Large intestine (tissue), 3 donors: ENCODE results near the gene PLVAP. TPM values are rescaled to one million over a fixed set of nuclear protein-coding genes. Genes with fewer than 3 reads are reported as not detected.
A peak's percentile ranks its signal among the peaks of the same experiment; 100 is the strongest.

ENCODE experiments used
- DNase-seq, 2 donors: peaks; one replicate each; pipeline versions ENCODE4 v3.0.0 to v3.0.0-alpha.2; 2013
- H3K27ac ChIP-seq: one replicate; pipeline ENCODE4 v1.5.1; 2013; ENCODE audit warnings: low read length
- H3K27me3 ChIP-seq: 2 replicates; pipeline ENCODE4 v1.6.1; 2013; ENCODE audit warnings: low read length; ENCODE audit not compliant: control insufficient read depth, insufficient read depth
- H3K36me3 ChIP-seq: 2 replicates; pipeline ENCODE4 v1.6.1; 2013; ENCODE audit warnings: low read length; ENCODE audit not compliant: control insufficient read depth, insufficient read depth
- H3K4me1 ChIP-seq: one replicate; pipeline ENCODE4 v1.6.1; 2013; ENCODE audit warnings: low read length; ENCODE audit not compliant: control insufficient read depth, insufficient read depth
- H3K4me3 ChIP-seq: one replicate; pipeline ENCODE4 v1.5.1; 2013; ENCODE audit warnings: low read length
- H3K9me3 ChIP-seq: one replicate; pipeline ENCODE4 v1.6.1; 2013; ENCODE audit warnings: mild to moderate bottlenecking, low read depth, low read length, moderate library complexity; ENCODE audit not compliant: control insufficient read depth
- WGBS: methylation state at CpG from one replicate; pipeline ENCODE4 v1.1.5; 2013; ENCODE audit warnings: low lambda C conversion rate; ENCODE audit not compliant: insufficient coverage; 5-methylcytosine and 5-hydroxymethylcytosine counted together
- polyA plus RNA-seq: library from polyadenylated mRNA; unstranded; fragments of 120-200 nt; gene quantifications from one replicate; pipeline ENCODE4 v1.2.1, GENCODE V29; 2013

Gene PLVAP
- polyA plus RNA-seq, 1 donor = 35.6 TPM

GRCh38 chr19:17307876-17308377 is 69.2 kb downstream of the PLVAP start:
- peaks cover 8% of the 10 kb centered on the region for H3K36me3 ChIP-seq
- DNase-seq = no peak
- H3K27me3 ChIP-seq = no peaks in the 10 kb centered on the region
- H3K27ac ChIP-seq = no peak overlapping the region
- H3K9me3 ChIP-seq = no peaks in the 10 kb centered on the region
- 50% methylated on average over 4 of the region's 8 CpGs for WGBS
- peaks cover 28% of the 10 kb centered on the region for H3K4me1 ChIP-seq
- H3K4me3 ChIP-seq = no peak overlapping the region

GRCh38 chr19:17306285-17306714 is 70.8 kb downstream of the PLVAP start:
- Histone ChIP-seq H3K36me3 (peaks cover 2% of the 10 kb centered on the region), H3K9me3 (no peaks in the 10 kb centered on the region), H3K27ac (peak overlapping the region; percentile 96), H3K4me1 (peaks cover 30% of the 10 kb centered on the region), H3K27me3 (no peaks in the 10 kb centered on the region), H3K4me3 (peak overlapping the region; percentile 82)
- no peak for DNase-seq
- no CpG with 5 or more reads among the region's 28 CpGs for WGBS

- Histone ChIP-seq H3K4me3 (peak within 1 kb of the TSS; percentile 82), H3K27ac (peak within 1 kb of the TSS; percentile 96), H3K9me3 (no peaks in the 10 kb centered on the region), H3K4me1 (peaks cover 29% of the 10 kb centered on the region), H3K36me3 (peaks cover 3% of the 10 kb centered on the region), H3K27me3 (no peaks in the 10 kb centered on the region)
- no CpG with 5 or more reads among the region's 55 CpGs for WGBS
- DNase-seq = peak; percentile 99 to 100
These were observed 71.4 kb downstream of the PLVAP start, which contains the start of gene MRPL34 for GRCh38 chr19:17305517-17306284. Gene MRPL34, plus strand, starts transcription at chr19:17305872. Its CDS starts 21 bp downstream, at chr19:17305893.

- H3K4me3 ChIP-seq = peak overlapping the region; percentile 82
- peaks cover 24% of the 10 kb centered on the region for H3K4me1 ChIP-seq
These were observed 72.0 kb downstream of the PLVAP start for GRCh38 chr19:17305216-17305516.

GRCh38 chr19:17304386-17305215 is 72.5 kb downstream of the PLVAP start:
- peaks cover 3% of the 10 kb centered on the region for H3K36me3 ChIP-seq
- H3K4me3 ChIP-seq = no peak overlapping the region
- WGBS = no CpG with 5 or more reads among the region's 12 CpGs
- H3K4me1 ChIP-seq = peaks cover 22% of the 10 kb centered on the region
- peak overlapping the region; percentile 96 for H3K27ac ChIP-seq
- no peak for DNase-seq
- no peaks in the 10 kb centered on the region for H3K27me3 ChIP-seq
- H3K9me3 ChIP-seq = no peaks in the 10 kb centered on the region

More at GRCh38 chr19:17305216-17305516, 72.0 kb downstream of the PLVAP start:
- Histone ChIP-seq H3K9me3 (no peaks in the 10 kb centered on the region), H3K36me3 (peaks cover 3% of the 10 kb centered on the region), H3K27ac (peak overlapping the region; percentile 96), H3K27me3 (no peaks in the 10 kb centered on the region)
- no CpG with 5 or more reads among the region's 7 CpGs for WGBS
- DNase-seq = no peak

- no peak for DNase-seq
- no peaks in the 10 kb centered on the region for H3K9me3 ChIP-seq
- no CpG with 5 or more reads among the region's 12 CpGs for WGBS
- no peak overlapping the region for H3K4me3 ChIP-seq
- H3K36me3 ChIP-seq = peaks cover 3% of the 10 kb centered on the region
- no peak overlapping the region for H3K27ac ChIP-seq
- H3K4me1 ChIP-seq = peaks cover 22% of the 10 kb centered on the region
- H3K27me3 ChIP-seq = no peaks in the 10 kb centered on the region
These were observed 73.2 kb downstream of the PLVAP start for GRCh38 chr19:17303940-17304267.

GRCh38 chr19:17303167-17303939 is 73.8 kb downstream of the PLVAP start, which contains the start of gene ABHD8:
Gene ABHD8, minus strand, starts transcription at chr19:17303425. Its CDS starts 1,809 bp downstream, at chr19:17301616.
- H3K4me1 ChIP-seq = peaks cover 22% of the 10 kb centered on the region
- H3K27me3 ChIP-seq = no peaks in the 10 kb centered on the region
- no CpG with 5 or more reads among the region's 52 CpGs for WGBS
- peak within 1 kb of the TSS; percentile 72 for H3K4me3 ChIP-seq
- H3K36me3 ChIP-seq = peaks cover 5% of the 10 kb centered on the region
- H3K9me3 ChIP-seq = no peaks in the 10 kb centered on the region
- H3K27ac ChIP-seq = no peak within 1 kb of the TSS
- DNase-seq = peak; percentile 94

- H3K4me1 ChIP-seq = peaks cover 22% of the 10 kb centered on the region
- peaks cover 7% of the 10 kb centered on the region for H3K36me3 ChIP-seq
- no peak overlapping the region for H3K27ac ChIP-seq
- DNase-seq = no peak
- no CpG with 5 or more reads among the region's 29 CpGs for WGBS
- no peaks in the 10 kb centered on the region for H3K27me3 ChIP-seq
- no peaks in the 10 kb centered on the region for H3K9me3 ChIP-seq
- H3K4me3 ChIP-seq = peak overlapping the region; percentile 72
These were observed 74.6 kb downstream of the PLVAP start for GRCh38 chr19:17302391-17303166.
